VCaP (cell line): ENCODE results near the gene PRKAB1.

Experiments used
- H3K27ac ChIP-seq: fragments of 450-650 bp; 2 replicates; pipeline ENCODE4 v1.5.1; 2017
- TF ChIP-seq, protein P1 (sequence below): fragments of 450-650 bp; conservative IDR thresholded peaks from 2 replicates; pipeline ENCODE4 v1.5.1; 2017; ENCODE audit warnings: mild to moderate bottlenecking, moderate library complexity

Gene PRKAB1

DNA sequence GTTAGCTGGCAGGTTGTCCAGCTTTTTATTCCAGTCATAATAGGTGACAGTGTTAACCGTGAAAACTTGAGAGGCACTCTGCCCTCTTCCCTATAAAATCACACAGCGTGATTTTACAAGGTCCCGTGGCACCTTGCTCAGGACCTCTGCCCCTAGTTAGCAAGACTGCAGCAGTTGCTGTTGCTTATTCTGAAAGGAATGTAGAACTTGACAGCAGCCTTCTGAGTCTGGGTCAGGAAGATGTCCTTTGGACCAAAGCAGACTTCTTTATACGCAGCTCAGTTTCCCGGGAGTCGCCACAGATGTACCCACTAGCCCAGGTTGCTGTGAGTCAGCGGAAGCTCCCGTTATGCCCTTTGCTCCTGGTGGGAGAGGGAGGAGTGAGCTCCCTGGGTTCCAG is 13.2 kb downstream of the PRKAB1 start:
- H3K27ac ChIP-seq, result peak overlapping the region; percentile 11; the same call in 1 of the 2 replicates
- TF ChIP-seq, protein P1, sequence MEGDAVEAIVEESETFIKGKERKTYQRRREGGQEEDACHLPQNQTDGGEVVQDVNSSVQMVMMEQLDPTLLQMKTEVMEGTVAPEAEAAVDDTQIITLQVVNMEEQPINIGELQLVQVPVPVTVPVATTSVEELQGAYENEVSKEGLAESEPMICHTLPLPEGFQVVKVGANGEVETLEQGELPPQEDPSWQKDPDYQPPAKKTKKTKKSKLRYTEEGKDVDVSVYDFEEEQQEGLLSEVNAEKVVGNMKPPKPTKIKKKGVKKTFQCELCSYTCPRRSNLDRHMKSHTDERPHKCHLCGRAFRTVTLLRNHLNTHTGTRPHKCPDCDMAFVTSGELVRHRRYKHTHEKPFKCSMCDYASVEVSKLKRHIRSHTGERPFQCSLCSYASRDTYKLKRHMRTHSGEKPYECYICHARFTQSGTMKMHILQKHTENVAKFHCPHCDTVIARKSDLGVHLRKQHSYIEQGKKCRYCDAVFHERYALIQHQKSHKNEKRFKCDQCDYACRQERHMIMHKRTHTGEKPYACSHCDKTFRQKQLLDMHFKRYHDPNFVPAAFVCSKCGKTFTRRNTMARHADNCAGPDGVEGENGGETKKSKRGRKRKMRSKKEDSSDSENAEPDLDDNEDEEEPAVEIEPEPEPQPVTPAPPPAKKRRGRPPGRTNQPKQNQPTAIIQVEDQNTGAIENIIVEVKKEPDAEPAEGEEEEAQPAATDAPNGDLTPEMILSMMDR, result no peak

DNA sequence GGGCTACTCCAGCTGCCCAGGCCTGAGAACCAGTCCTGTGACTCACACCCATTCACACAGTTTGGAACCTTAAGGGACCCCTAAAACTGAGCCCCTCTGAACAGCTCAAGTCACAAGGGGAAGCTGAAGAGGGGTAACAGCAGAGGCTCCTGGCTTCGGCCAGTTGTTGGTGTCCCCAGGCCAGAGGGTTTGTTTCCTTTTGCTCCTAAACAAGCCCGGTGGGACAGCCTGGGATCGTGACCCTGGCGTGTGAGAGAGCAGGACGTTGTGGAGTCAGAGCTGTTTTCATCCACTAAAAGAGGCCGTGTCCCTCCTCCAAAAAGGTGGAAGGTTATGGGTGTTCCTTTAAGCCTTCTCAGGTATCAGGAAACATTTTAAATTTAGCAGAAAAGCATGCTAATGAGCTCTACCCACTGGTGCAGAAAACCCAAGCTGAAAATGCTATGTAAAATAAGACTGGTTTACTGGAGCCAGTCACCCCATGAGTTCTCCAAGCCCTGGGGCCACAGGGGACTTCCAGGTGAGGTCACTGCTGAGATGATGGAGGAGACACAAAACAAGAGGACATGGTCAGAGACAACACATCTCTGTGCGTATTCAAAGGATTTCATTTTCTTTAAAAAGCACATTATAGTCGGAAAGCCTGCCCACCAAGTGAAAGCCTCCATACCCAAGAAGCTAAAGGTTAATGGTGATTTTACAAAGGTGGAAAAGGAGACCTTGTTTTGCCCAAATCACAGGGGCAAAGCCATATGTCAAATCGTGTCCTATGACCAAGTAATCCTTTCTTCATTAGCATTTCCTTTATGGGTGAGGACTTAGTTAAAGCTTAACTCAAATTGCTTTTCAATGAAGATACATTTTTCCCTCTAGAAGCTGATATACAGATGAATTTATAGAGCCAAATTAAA is 14.1 kb downstream of the PRKAB1 start:
- TF ChIP-seq, protein P1, result no peak
- 0 out of 2 replicates have a peak overlapping the region, but pooled peaks have one; percentile 11 for H3K27ac ChIP-seq

DNA sequence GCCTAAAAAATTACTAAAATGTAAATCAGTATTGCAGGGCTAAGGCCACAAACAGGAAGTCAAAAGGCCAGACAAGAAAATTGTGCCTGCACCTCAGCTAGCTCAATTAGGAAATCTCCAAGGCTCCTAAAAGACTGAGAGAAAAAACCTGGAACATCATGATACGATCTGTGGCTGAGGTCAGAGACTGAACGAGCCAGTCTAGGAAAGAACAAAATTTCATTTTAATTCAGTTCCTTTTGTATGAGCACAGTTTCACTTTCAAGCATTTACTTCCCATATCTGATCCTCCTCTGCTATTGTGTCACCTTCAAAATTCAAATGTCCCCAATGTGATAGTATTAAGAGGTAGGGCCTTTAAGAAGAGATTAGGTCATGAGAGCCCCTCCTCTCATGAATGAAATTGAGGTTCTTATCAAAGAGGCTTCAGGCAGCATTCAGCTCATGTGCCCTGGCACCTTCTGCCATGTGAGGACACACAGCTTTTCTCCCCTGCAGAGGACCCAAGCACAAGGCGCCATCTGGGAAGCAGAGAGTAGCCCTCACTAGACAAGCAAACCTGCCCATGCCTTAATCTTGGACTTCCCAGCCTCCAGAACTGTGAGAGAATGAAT is 14.8 kb downstream of the PRKAB1 start:
- no peak overlapping the region for H3K27ac ChIP-seq
- TF ChIP-seq, protein P1, result no peak

DNA sequence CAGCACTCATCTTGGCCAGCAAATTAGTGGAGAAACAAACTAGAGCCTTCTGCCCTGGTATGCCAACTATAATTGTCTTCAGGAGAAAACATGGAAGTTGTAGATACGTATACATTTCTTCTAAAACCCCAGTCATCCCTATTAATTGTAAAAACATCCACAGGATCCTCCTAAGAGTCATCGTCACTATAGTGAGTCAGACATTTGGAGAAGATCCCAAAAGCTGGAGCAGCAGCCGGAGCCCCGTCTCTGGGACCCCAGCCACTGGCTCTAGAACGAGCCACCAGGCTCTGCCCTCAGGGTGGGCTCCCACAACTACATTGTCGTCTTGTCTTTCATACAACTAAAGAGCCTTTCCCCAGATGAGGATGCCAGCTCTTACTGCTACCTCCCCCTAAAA is 15.5 kb downstream of the PRKAB1 start:
- peak overlapping the region; percentile 71 for H3K27ac ChIP-seq
- TF ChIP-seq, protein P1, result no peak

DNA sequence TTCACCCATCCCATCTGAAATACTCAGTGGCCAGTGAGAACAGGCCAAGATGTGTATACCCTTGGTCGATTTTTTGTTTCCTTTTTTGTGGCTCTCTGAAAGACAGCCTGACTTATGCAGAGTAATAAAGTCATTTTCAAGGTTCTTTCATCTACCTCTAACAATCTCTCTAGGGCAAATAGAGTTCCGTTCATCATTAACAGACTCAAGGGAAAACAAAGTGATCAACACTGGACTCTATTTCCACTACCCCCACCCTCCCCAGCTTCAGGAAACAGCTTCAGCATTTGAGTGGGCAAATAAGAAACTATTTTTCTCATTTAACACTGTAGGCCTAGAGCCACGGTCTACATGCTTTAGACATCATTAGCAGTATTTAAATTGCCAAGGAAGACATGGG is 15.9 kb downstream of the PRKAB1 start:
- TF ChIP-seq, protein P1, result no peak
- H3K27ac ChIP-seq, result peak overlapping the region; percentile 71

DNA sequence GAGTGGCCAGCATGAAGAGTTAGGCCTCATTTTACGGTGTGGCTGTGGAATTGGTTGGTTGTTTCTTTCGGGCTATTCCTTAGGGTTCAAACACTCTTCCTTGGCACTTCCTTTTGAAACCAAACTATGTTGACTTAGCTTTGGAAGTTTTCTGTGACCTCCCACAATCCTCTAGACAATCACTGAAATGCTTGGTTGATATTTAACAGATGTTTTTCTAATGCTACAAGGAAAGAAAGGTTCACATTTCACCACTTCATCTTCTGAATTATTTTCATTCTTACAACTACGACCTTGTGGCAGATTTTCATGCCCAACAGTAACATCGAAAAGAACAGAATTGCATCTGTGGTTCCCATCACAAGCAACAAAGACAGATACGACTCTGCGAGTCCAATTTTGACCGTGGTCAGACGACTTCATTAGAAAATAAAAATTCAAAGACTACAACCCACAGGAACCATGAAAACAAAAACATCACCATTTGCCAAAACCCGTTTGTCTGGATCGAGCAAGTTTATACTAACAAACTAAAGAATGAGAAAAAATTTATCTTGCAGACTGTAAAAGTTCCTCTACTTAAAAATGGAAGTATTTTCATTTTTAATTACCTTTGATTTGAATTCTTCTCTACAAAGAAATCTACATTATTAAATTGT is 16.9 kb downstream of the PRKAB1 start:
- H3K27ac ChIP-seq, result peak overlapping the region; percentile 71
- TF ChIP-seq, protein P1, result no peak

DNA sequence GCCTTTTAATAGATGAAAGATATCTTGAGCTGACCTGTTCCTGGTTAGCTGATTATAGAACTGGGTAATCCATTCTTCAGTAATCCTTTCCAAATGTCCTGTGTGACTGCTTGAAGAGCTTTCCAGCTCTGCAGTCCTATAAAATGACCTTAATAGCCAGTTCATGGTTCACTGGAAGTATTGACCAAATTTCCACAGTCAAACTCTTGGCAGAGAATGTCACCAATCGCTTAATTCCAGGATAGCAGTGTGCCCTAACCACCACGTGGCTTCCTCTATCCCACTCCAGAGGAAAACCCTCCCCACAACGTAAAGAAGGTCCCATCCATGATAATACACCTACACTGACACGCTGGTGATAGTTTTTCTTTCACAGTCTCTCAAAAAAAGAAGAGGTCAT is 17.4 kb downstream of the PRKAB1 start:
- TF ChIP-seq, protein P1, result no peak
- peak overlapping the region; percentile 71 for H3K27ac ChIP-seq
